ENCODE results near the gene CCDC33. TPM values are rescaled to one million over a fixed set of nuclear protein-coding genes. Genes with fewer than 3 reads are reported as not detected.

The CCDC33 gene
- total RNA-seq, 1 experiment from 2014 or later, result 0.15 TPM

GRCh38 chr15:74369756-74370155 is 133.6 kb downstream of the CCDC33 start:
- TF ChIP-seq TCF7L2 (IDR thresholded peaks at IDR 0.05; ENCODE audit: borderline replicate concordance, extremely low read depth, insufficient read depth, insufficient read length) (no peak), CEBPB (IDR thresholded peaks at IDR 0.05; ENCODE audit: low read depth) (no peak), ZFX (IDR thresholded peaks at IDR 0.05) (no peak), POLR2A (IDR thresholded peaks at IDR 0.05; ENCODE audit: borderline replicate concordance, extremely low read depth, insufficient read depth, insufficient read length) (no peak), EGR1 (IDR thresholded peaks at IDR 0.05; ENCODE audit: low read depth) (no peak), SP1 (IDR thresholded peaks at IDR 0.05; ENCODE audit: low read depth) (no peak), CBX3 (IDR thresholded peaks at IDR 0.05; ENCODE audit: low read depth) (no peak), FOSL1 (IDR thresholded peaks at IDR 0.05; ENCODE audit: low read depth) (no peak), MAX (IDR thresholded peaks at IDR 0.05) (no peak), SRF (IDR thresholded peaks at IDR 0.05; ENCODE audit: low read depth) (no peak), ELF1 (IDR thresholded peaks at IDR 0.05; ENCODE audit: borderline replicate concordance, low read depth) (no peak), SIN3A (IDR thresholded peaks at IDR 0.05; ENCODE audit: low read depth) (no peak), ZNF274 (IDR thresholded peaks at IDR 0.05; ENCODE audit: low read depth, low read length) (no peak), YY1 (IDR thresholded peaks at IDR 0.05; ENCODE audit: extremely low read depth, insufficient replicate concordance, low read depth, low read length) (no peak), EZH2 (IDR thresholded peaks at IDR 0.05) (no peak), EZH2phosphoT487 (IDR thresholded peaks at IDR 0.05; ENCODE audit: borderline replicate concordance) (no peak)
- TF ChIP-seq, protein P1, sequence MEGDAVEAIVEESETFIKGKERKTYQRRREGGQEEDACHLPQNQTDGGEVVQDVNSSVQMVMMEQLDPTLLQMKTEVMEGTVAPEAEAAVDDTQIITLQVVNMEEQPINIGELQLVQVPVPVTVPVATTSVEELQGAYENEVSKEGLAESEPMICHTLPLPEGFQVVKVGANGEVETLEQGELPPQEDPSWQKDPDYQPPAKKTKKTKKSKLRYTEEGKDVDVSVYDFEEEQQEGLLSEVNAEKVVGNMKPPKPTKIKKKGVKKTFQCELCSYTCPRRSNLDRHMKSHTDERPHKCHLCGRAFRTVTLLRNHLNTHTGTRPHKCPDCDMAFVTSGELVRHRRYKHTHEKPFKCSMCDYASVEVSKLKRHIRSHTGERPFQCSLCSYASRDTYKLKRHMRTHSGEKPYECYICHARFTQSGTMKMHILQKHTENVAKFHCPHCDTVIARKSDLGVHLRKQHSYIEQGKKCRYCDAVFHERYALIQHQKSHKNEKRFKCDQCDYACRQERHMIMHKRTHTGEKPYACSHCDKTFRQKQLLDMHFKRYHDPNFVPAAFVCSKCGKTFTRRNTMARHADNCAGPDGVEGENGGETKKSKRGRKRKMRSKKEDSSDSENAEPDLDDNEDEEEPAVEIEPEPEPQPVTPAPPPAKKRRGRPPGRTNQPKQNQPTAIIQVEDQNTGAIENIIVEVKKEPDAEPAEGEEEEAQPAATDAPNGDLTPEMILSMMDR (IDR thresholded peaks at IDR 0.05 in 2 of 3, conservative IDR thresholded peaks at IDR 0.05 in 1 of 3; ENCODE audit: borderline replicate concordance in 1 of 3, insufficient read depth in 1 of 3, low read depth in 2 of 3, low read length in 2 of 3), result no peak
- TF ChIP-seq, protein P2, sequence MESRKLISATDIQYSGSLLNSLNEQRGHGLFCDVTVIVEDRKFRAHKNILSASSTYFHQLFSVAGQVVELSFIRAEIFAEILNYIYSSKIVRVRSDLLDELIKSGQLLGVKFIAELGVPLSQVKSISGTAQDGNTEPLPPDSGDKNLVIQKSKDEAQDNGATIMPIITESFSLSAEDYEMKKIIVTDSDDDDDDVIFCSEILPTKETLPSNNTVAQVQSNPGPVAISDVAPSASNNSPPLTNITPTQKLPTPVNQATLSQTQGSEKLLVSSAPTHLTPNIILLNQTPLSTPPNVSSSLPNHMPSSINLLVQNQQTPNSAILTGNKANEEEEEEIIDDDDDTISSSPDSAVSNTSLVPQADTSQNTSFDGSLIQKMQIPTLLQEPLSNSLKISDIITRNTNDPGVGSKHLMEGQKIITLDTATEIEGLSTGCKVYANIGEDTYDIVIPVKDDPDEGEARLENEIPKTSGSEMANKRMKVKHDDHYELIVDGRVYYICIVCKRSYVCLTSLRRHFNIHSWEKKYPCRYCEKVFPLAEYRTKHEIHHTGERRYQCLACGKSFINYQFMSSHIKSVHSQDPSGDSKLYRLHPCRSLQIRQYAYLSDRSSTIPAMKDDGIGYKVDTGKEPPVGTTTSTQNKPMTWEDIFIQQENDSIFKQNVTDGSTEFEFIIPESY (IDR thresholded peaks at IDR 0.05; ENCODE audit: extremely low read depth, insufficient replicate concordance, low read length), result no peak
- TF ChIP-seq, protein P3, sequence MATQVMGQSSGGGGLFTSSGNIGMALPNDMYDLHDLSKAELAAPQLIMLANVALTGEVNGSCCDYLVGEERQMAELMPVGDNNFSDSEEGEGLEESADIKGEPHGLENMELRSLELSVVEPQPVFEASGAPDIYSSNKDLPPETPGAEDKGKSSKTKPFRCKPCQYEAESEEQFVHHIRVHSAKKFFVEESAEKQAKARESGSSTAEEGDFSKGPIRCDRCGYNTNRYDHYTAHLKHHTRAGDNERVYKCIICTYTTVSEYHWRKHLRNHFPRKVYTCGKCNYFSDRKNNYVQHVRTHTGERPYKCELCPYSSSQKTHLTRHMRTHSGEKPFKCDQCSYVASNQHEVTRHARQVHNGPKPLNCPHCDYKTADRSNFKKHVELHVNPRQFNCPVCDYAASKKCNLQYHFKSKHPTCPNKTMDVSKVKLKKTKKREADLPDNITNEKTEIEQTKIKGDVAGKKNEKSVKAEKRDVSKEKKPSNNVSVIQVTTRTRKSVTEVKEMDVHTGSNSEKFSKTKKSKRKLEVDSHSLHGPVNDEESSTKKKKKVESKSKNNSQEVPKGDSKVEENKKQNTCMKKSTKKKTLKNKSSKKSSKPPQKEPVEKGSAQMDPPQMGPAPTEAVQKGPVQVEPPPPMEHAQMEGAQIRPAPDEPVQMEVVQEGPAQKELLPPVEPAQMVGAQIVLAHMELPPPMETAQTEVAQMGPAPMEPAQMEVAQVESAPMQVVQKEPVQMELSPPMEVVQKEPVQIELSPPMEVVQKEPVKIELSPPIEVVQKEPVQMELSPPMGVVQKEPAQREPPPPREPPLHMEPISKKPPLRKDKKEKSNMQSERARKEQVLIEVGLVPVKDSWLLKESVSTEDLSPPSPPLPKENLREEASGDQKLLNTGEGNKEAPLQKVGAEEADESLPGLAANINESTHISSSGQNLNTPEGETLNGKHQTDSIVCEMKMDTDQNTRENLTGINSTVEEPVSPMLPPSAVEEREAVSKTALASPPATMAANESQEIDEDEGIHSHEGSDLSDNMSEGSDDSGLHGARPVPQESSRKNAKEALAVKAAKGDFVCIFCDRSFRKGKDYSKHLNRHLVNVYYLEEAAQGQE (IDR thresholded peaks at IDR 0.05; ENCODE audit: low read depth), result no peak
- TF ChIP-seq, protein P4, sequence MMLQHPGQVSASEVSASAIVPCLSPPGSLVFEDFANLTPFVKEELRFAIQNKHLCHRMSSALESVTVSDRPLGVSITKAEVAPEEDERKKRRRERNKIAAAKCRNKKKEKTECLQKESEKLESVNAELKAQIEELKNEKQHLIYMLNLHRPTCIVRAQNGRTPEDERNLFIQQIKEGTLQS (IDR thresholded peaks at IDR 0.05), result no peak
- Histone ChIP-seq H3K9ac (ENCODE audit: low read length) (no peak overlapping the region), H3K4me1 (ENCODE audit: control insufficient read depth in 1 of 2, insufficient read depth in 2 of 2, low read length in 2 of 2) (peaks cover 6 to 18% of the 10 kb centered on the region in 2 experiments; a peak in 3 of 4 replicates), H4K20me1 (ENCODE audit: insufficient read depth) (no peaks in the 10 kb centered on the region), H3K4me2 (ENCODE audit: low read length) (no peak overlapping the region), H3K79me2 (ENCODE audit: insufficient read depth, low read length) (no peaks in the 10 kb centered on the region), H3K36me3 (ENCODE audit: control insufficient read depth in 1 of 2, insufficient read depth in 2 of 2, low read length in 2 of 2) (no peaks in the 10 kb centered on the region), H2AFZ (ENCODE audit: low read depth, low read length, poor library complexity, severe bottlenecking) (no peak overlapping the region), H3K27me3 (ENCODE audit: insufficient read depth, low read length) (peaks cover 14% of the 10 kb centered on the region), H3K4me3 (replicated peaks in 1 of 2; ENCODE audit: low read depth in 1 of 2, low read length in 2 of 2) (no peak overlapping the region), H3K27ac (ENCODE audit: low read depth, low read length) (no peak overlapping the region), H3K9me3 (ENCODE audit: control insufficient read depth in 1 of 2, insufficient read depth in 1 of 2, low read depth in 1 of 2, low read length in 2 of 2) (no peaks in the 10 kb centered on the region), H3K9me2 (ENCODE audit: insufficient read depth) (no peaks in the 10 kb centered on the region)
- ChIA-PET CTCF (interaction anchor here (1.5 to 1.7 kb wide), 2 partner anchors 10 to 251 kb away, joined by 3 to 5 read pairs; no protein-coding TSS in a partner anchor), RAD21 (ENCODE audit: low non-redundant PET in 1 of 2, low total read pairs in 2 of 2, uncharacterized antibody in 2 of 2, unreplicated experiment in 2 of 2) (no interaction called here), POLR2A (no interaction called here)
- ATAC-seq (no peak), DNase-seq (ENCODE audit: low read depth, low spot score) (no peak)
- BruUV-seq (replicated peaks), result no TSS peak
- intact Hi-C loops (cut with micrococcal nuclease), result loop anchor here (10.0 kb wide), 1 partner anchor 615 kb away; no protein-coding TSS in a partner anchor

All from HCT116 (cell line).